Keratinocyte (primary cell): ENCODE results near the gene RBFOX2. TPM values are rescaled to one million over a fixed set of nuclear protein-coding genes. Genes with fewer than 3 reads are reported as not detected.

ENCODE experiments used
- DNase-seq: peaks from one replicate; pipeline ENCODE4 v3.0.0-alpha.2; 2011; ENCODE audit warnings: low read depth, missing footprints, low spot score
- FAIRE-seq: peaks from 2 replicates; lab custom pipeline; 2011; peaks lifted over from hg19 to GRCh38; lab: Jason Lieb, UNC
- H2AFZ ChIP-seq: 2 replicates; pipeline ENCODE4 v1.6.0; 2012; ENCODE audit warnings: low read length, control low read depth, inconsistent platforms; ENCODE audit not compliant: control insufficient read depth
- H3K27ac ChIP-seq: 2 replicates; pipeline ENCODE4 v1.5.1; 2011; ENCODE audit warnings: low read length; ENCODE audit not compliant: control insufficient read depth, insufficient read depth
- H3K27me3 ChIP-seq: 3 replicates; pipeline ENCODE4 v1.6.0; 2011; ENCODE audit warnings: low read length; ENCODE audit not compliant: control insufficient read depth, insufficient read depth; ENCODE audit errors: extremely low read depth
- H3K36me3 ChIP-seq, 2 experiments: 2 replicates in 1 of 2; 3 replicates in 1 of 2; pipeline ENCODE4 v1.5.1; 2011; ENCODE audit warnings: low read length in 2 of 2, mild to moderate bottlenecking in 1 of 2; ENCODE audit not compliant: control insufficient read depth in 2 of 2, insufficient read depth in 2 of 2; ENCODE audit errors: extremely low read depth in 1 of 2
- H3K4me1 ChIP-seq: 3 replicates; pipeline ENCODE4 v1.5.1; 2011; ENCODE audit warnings: low read length; ENCODE audit not compliant: control insufficient read depth, insufficient read depth; ENCODE audit errors: extremely low read depth
- H3K4me2 ChIP-seq: 3 replicates; pipeline ENCODE4 v1.6.0; 2011; ENCODE audit warnings: low read depth, low read length; ENCODE audit not compliant: control insufficient read depth, insufficient read depth; ENCODE audit errors: extremely low read depth
- H3K4me3 ChIP-seq, 3 experiments: fragments of 200-600 bp in 1 of 3; sonication (generic) in 1 of 3; 2 replicates in 2 of 3; 3 replicates in 1 of 3; pipeline ENCODE4 v1.5.1; 2011 to 2016; ENCODE audit warnings: low read length in 3 of 3, mild to moderate bottlenecking in 3 of 3, control low read depth in 2 of 3, inconsistent platforms in 1 of 3, low read depth in 1 of 3, mixed read lengths in 1 of 3, mixed run types in 1 of 3, moderate library complexity in 1 of 3; ENCODE audit not compliant: control insufficient read depth in 2 of 3, insufficient read depth in 2 of 3; ENCODE audit errors: extremely low read depth in 1 of 3
- H3K79me2 ChIP-seq: 2 replicates; pipeline ENCODE4 v1.6.0; 2012; ENCODE audit warnings: low read length; ENCODE audit not compliant: control insufficient read depth, insufficient read depth
- H3K9ac ChIP-seq: 3 replicates; pipeline ENCODE4 v1.6.0; 2011; ENCODE audit warnings: low read length; ENCODE audit not compliant: control insufficient read depth, insufficient read depth; ENCODE audit errors: extremely low read depth
- H3K9me1 ChIP-seq: 3 replicates; pipeline ENCODE4 v1.6.0; 2011; ENCODE audit warnings: low read length; ENCODE audit not compliant: control insufficient read depth, insufficient read depth; ENCODE audit errors: extremely low read depth
- H3K9me3 ChIP-seq: 2 replicates; pipeline ENCODE4 v1.5.1; 2012; ENCODE audit warnings: low read depth, low read length; ENCODE audit not compliant: control insufficient read depth
- H4K20me1 ChIP-seq: 3 replicates; pipeline ENCODE4 v1.6.0; 2011; ENCODE audit warnings: low read length; ENCODE audit not compliant: control insufficient read depth, insufficient read depth; ENCODE audit errors: extremely low read depth
- CTCF ChIP-seq, 3 experiments: IDR thresholded peaks in 1 of 3; conservative IDR thresholded peaks in 1 of 3; optimal IDR thresholded peaks in 1 of 3; 2 replicates in 2 of 3; 3 replicates in 1 of 3; pipeline versions ENCODE3 to v1.5.1; 2011; ENCODE audit warnings: low read length in 3 of 3, mild to moderate bottlenecking in 3 of 3, moderate library complexity in 2 of 3, control low read depth in 1 of 3, inconsistent platforms in 1 of 3; ENCODE audit not compliant: insufficient read depth in 2 of 3; ENCODE audit errors: extremely low read depth in 1 of 3
- EZH2 ChIP-seq: IDR thresholded peaks from one replicate; pipeline ENCODE4 v1.6.1; 2012; ENCODE audit warnings: inconsistent platforms, mild to moderate bottlenecking, low read length, moderate library complexity
- dilution Hi-C: fragments of 300-500 bp; cut with MboI; formaldehyde crosslinking; loops from one replicate; pipeline ENCODE4 v1.7.0; 2020; ENCODE audit warnings: low sequenced_read_pairs; ENCODE audit not compliant: extremely low pct_ligation_motif_present
- polyA plus RNA-seq, 5 experiments: library from polyadenylated mRNA; depleted of rRNA in 3 of 5; stranded (reverse) in 3 of 5; stranded (forward) in 1 of 5; unstranded in 1 of 5; fragments of >200 nt; gene quantifications; 1 replicate in 1 of 5; 2 replicates in 3 of 5; 3 replicates in 1 of 5; pipeline versions ENCODE4 v1.2.1 to v1.2.3, GENCODE V29; 2011 to 2012; ENCODE audit warnings: missing spikeins in 2 of 5, low read depth in 1 of 5, low replicate concordance in 1 of 5

RBFOX2 gene
- polyA plus RNA-seq, 1 donor (not counting 4 experiments of a cell fraction or from before 2014, with no cell fraction given) = 118 TPM

- Histone ChIP-seq H3K4me2 (no peak overlapping the region), H3K27me3 (no peaks in the 10 kb centered on the region), H3K36me3 (peaks cover 25% of the 10 kb centered on the region in 2 experiments), H2AFZ (no peak overlapping the region), H3K4me3 (no peak overlapping the region), H4K20me1 (no peaks in the 10 kb centered on the region), H3K9me1 (no peaks in the 10 kb centered on the region), H3K9ac (no peak overlapping the region), H3K9me3 (no peaks in the 10 kb centered on the region), H3K79me2 (no peaks in the 10 kb centered on the region), H3K27ac (no peak overlapping the region), H3K4me1 (peaks cover 4% of the 10 kb centered on the region)
- FAIRE-seq (no peak), DNase-seq (no peak)
- no peak for TF ChIP-seq EZH2
- no peak for TF ChIP-seq CTCF (optimal IDR thresholded peaks at IDR 0.05 in 1 of 3, IDR thresholded peaks at IDR 0.05 in 1 of 3, conservative IDR thresholded peaks at IDR 0.05 in 1 of 3; ENCODE audit: extremely low read depth in 1 of 3, insufficient read depth in 2 of 3, low read length in 3 of 3)
- dilution Hi-C loops = no loop called here
Measured at GRCh38 chr22:35743326-35743860, 285.2 kb downstream of the RBFOX2 start.

GRCh38 chr22:35742342-35743100, 286.1 kb downstream of the RBFOX2 start:
- no peaks in the 10 kb centered on the region for H3K9me3 ChIP-seq
- dilution Hi-C loops = no loop called here
- H3K4me2 ChIP-seq = no peak overlapping the region
- H3K4me1 ChIP-seq = peaks cover 4% of the 10 kb centered on the region
- FAIRE-seq (no peak), DNase-seq (no peak)
- no peak overlapping the region for H3K4me3 ChIP-seq
- H3K27me3 ChIP-seq = no peaks in the 10 kb centered on the region
- peak overlapping the region; percentile 27 for H3K27ac ChIP-seq
- H3K9me1 ChIP-seq = no peaks in the 10 kb centered on the region
- H3K36me3 ChIP-seq = peaks cover 25 to 30% of the 10 kb centered on the region in 2 experiments
- H3K9ac ChIP-seq = no peak overlapping the region
- no peaks in the 10 kb centered on the region for H3K79me2 ChIP-seq
- TF ChIP-seq EZH2 (no peak), CTCF (optimal IDR thresholded peaks at IDR 0.05 in 1 of 3, IDR thresholded peaks at IDR 0.05 in 1 of 3, conservative IDR thresholded peaks at IDR 0.05 in 1 of 3; ENCODE audit: extremely low read depth in 1 of 3, insufficient read depth in 2 of 3, low read length in 3 of 3) (no peak)
- no peak overlapping the region for H2AFZ ChIP-seq
- no peaks in the 10 kb centered on the region for H4K20me1 ChIP-seq
